NCI-H2029 treated with DMSO at 0.1 percent for 48 hours (cell line): ENCODE data around the gene ECM1.
A peak's percentile ranks its signal among the peaks of the same experiment; 100 is the strongest.

Experiments used
- DNase-seq: peaks from one replicate; lab custom pipeline; 2025; lab: John Stamatoyannopoulos, UW

ECM1 gene

GRCh38 chr1:150512846-150513245 is 4.9 kb downstream of the ECM1 start:
- no peak for DNase-seq

GRCh38 chr1:150513351-150513791 is 5.5 kb downstream of the ECM1 start:
- DNase-seq: no peak

GRCh38 chr1:150514260-150514659 is 6.4 kb downstream of the ECM1 start:
- no peak for DNase-seq

GRCh38 chr1:150514913-150515327 is 7.0 kb downstream of the ECM1 start:
- DNase-seq: no peak

GRCh38 chr1:150515328-150516049 is 7.6 kb downstream of the ECM1 start, which contains the start of gene FALEC:
TSS of gene FALEC (plus strand) at chr1:150515752.
- peak; percentile 64 for DNase-seq

GRCh38 chr1:150516050-150516591 is 8.2 kb downstream of the ECM1 start:
- no peak for DNase-seq

DNA sequence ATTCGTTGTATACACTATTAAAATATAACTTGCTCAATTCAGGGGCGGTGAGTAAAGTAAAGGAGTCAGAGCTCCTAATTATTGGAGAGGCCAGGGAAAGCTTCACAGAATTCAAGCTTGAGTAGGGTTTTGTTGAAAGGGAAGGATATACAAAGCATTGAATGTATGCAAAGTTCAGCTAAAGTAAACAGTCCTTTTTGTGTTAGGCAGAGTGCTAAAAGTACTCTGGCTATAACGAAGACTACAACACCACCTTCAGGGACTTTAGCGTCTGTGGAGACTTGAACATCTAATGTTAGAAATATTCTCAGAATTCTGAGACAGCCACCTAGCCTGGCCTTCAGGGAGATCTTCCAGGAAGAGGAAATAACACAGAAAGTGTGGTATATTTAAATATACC is 8.7 kb downstream of the ECM1 start:
- no peak for DNase-seq

DNA sequence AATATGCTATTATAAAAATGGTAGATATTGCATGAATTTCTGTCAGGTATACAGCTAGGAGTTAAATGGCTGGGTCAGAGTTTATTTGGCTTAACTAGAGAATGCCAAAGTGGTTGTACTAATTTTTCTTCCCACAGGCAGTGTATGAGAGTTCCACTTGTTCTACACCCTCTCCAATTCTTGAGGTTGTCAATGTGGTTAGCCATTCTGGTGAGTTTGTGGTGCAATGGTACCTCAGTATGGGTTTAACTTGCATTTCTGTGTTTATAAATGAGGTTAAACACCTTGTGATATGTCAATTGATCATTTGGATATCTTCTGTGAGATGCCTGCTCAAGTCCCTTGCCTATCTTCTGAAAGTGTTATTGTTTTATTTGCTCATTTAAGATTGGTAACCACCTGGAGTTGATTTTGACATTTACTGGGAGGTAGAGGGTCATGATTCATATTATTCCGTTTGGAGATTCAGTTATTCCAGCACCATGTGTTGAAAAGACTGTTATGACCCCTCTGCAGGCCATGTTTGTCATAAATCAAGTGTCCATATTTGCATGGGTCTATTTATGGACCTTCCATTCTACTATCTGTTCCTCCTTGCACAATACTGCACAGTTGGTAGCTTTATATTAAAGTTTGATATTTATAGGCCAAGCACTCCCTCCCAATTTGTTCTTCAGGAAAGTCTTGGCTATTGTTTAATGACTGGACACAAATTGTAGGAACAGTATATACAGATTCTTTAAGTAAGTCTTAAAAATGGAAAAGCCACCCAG is 13.5 kb downstream of the ECM1 start:
- DNase-seq: no peak

- DNase-seq: no peak
Observed at GRCh38 chr1:150525348-150525747, 17.4 kb downstream of the ECM1 start.

GRCh38 chr1:150528196-150528595 is 20.3 kb downstream of the ECM1 start:
- DNase-seq: no peak

DNA sequence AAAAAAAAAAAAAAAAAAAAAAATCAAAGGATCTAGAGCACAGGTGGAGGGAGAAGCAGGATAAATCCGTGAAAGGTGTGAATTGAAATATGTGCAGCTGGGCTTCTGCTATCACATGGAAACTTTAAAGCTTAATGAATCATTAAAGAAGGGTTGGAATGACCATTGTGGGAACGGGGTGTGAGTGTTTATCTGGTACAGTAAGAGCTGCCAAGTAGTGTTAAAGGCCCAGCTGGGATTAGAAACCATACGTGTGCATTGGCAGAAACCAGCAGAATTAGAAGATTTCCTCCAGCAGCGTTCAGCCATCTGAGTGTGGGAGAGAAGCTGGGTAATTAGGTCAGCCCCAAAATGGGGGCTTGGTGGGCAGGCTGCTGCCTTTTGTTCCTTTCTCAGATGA is 21.1 kb downstream of the ECM1 start:
- DNase-seq: no peak

DNA sequence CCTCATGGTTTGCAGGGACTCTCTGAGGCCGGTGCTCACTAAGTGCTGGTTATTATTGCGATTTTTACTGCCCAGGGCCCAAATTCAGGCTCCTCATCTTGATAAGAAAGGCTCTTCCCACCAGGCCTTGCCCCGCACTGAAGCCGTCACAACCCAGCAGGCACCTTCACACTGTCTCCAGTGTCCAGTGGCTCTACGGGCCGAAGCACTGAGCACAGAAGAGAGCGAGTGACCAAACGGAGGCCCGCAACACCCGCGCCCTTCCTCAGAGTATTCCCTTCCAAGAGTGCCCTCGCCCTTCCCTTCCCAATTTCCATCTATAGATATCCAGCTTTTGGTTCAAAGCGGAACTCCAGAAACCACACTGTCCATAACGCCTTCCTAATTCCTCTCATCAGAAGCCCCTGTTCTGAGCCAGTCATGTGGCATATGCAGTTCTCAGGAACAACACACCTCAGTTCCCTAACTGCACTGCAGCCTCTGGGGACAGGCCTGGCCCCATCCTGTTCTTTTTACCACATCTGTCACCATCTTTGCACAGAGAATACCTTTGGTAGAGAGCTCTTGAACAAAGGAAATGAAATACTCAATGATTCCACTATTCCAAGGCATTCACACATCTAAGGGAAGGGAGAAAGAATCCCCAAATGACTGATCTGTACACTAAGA is 22.7 kb downstream of the ECM1 start:
- DNase-seq: no peak

DNA sequence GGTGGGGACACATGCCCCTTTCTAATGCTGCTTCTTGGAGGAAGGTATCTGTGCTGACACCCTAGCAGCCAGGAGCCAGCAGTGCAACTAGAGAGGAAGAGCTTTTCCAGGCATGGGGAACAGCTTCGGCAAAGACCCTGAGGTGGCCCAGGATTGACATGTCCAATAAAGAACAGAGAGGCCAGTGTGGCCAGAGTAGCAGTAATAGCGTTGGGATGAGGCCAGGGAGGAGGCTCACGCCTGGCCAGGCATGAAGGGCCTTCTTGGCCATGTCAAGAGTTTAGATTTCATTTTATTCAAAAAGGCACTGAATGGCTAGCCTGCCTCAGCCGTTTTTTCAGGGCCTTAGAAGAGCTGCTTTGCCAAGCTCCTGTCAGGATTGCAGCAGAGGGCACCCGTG is 25.0 kb downstream of the ECM1 start:
- no peak for DNase-seq

GRCh38 chr1:150534002-150534401 is 26.1 kb downstream of the ECM1 start:
- DNase-seq: no peak

- DNase-seq: no peak
Observed at GRCh38 chr1:150535511-150536287, 27.8 kb downstream of the ECM1 start.

DNA sequence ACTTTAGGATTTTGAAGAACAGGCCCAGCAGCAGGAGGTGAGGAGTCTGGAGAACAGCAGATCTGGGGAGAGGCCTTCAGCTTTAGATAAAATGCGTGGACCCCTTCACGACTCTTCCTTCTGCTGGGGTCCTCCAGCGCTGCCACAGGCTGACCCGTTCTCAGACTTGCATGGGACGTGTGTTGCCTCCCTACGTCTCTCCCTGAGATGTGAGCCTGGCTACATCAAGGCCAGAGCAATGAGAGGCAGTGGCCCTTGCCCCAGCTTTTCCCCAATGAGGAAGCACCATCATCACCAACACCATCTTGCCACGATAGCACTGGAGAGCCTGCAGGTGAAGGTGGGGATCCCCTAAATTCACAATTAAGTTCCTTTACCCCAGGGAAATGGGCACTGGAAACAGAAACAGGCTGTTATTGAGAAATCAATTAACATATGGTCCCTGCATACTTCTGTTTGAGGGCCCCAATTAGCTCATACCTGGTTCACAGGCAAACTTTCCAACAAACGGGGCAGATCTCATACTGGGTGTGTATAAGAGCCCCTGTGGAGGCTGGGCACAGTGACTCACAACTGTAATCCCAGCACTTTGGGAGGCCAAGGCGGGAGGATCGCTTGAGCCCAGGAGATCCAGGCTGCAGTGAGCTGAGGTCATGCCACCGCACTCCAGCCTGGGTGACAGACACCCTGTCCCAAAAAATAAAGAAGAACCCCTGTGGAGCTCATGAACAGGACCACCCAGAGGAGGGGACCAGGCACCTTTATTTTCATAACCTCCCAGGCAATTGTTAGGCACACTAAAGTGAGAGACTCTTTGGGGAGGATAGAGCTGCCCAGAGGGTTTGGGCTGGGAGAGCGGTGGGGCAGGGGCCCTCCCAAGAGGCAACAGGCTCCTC is 29.2 kb downstream of the ECM1 start:
- DNase-seq: no peak

DNA sequence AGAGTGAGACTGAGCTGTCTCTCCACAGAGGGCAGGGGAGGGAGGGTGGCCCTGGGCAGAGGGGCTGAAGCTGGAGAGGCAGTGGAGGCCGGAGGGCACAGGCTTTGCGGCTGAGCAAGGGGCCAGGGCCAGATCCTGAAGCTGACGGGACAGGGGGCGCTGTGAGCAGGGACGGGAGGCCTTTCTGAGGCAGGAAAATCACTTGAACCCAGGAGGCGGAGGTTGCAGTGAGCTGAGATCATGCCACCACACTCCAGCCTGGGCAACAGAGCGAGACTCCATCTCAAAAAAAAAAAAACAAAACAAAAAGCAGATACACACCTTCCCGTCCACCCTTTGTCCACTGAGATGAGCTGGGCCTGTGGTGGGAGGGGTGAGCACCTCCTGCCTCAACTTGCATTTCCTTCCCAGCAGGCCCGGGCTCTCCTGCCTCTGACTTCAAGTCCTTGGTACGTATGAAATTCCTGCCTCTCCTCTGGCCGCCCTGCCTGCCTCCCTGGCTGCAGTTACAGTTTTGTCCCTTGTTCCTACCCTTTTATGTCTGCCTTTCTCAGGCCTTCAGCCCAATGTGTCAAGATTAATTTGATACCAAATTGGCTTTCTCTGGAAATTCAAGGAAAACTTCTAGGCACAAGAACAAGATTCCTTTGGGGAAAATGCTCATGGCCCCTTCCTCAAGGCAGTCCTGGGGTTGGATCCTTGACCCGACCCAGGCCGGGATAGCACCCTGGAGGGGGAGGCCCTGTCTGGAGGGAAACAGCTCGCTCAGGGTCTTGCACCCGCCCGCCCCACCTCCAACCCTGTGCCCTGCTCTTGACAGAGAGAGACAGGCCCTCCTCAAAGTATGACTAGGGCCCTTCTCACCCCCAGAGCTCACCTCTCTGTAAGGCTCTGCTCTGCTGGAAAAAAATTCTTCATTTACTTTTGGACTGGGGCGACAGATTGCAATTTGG is 30.1 kb downstream of the ECM1 start:
- DNase-seq: no peak

- peak; percentile 56 for DNase-seq
Observed at GRCh38 chr1:150543500-150544143, 35.7 kb downstream of the ECM1 start.

DNA sequence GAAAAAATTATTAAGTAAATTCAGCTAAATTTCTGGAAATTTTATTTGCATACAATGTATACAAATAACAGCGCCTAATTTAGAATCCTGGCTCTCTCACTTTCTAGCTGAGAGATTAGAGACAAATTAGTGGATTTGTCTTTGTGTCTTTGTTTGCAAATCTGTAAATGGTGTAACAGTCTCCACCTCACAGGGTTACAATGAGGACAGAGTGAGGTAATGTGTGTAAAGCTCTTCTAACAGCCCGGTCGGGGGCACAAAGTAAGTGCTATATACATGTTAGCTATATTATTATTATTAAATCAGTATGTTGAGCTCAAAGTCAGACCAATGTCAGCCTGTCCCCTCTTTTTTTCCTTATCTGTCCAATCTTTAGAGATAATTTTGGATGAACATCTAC is 36.3 kb downstream of the ECM1 start:
- peak; percentile 56 for DNase-seq
